CD4-positive, alpha-beta T cell treated with Interleukin-12 subunit alpha and Interleukin-12 subunit beta, for 1 hour (primary cell): Measurements from ENCODE around the gene TNFRSF6B.
A peak's percentile ranks its signal among the peaks of the same experiment; 100 is the strongest.

ENCODE experiments used
- DNase-seq: peaks from one replicate; pipeline ENCODE4 v3.0.0-alpha.2; 2020

TNFRSF6B gene

DNA sequence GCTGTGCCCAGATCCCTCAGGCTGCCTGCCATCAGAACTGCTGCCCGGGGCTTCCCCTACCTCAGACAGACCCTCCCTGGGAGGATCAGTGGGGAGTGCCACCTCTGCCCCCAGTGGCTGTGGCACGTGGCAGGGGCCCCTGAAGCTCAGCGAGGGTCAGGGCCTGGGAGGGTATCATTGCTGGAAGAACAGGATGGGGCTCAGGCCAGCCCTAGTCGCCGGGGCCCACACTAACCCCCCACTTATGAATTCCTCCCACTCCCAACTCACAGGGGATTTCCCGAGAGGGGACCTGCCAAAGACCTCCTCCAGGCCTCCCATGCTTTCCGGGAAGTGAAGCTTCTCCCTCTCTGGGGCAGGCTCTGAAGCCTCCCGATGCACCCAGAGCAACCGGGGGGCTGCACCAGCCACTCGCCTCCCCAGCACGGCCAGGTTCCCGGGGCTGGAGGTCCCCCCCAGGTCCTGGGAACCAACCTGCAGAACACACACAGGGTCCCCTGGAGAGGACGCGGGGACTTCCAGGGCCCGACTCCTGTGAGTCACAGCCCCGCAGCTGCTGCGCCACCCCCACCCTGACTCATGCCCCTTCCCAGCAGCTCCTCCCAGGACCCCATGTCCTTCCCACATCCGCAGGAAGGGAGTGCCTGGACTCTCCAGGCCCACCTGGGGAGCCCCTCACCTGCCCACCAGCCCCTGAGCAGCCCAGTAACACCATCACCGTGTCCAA, 2.5 kb downstream of the TNFRSF6B start:
- DNase-seq, result no peak

DNA sequence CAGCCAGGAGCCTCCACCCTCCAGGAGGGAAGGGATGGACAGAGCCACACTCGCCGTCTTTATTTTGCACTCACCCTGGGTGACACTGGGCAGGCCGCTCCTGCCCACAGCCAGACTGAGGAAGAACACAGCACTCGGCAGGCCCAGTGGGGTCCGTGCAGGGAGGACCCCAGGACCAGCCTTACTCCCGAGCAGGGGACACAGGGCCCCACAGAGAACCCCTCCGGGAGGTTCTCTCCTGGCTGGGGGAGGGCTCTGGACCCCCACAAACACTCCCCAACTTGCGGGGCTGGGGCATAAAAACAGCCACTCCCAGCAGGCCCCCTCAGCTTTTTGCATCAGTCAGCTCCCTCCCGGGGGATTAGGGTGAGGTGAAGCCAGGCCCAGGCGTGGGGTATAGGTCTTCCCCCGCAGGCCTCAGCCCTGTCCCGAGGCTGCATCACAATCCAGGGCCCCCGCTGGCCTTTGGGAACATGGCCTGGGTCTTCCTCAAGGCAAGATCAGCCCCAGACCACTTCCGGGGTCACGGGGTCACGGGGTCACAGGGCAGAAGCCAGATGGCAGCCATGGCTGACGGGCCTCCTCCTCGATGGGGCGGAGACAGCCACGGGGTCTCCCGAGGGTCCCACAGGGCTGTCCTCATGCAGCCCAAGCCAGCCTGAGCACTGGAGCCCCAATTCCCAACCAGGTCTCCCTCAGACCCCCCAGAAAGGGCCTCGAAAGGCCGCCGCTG, 3.2 kb downstream of the TNFRSF6B start:
- DNase-seq, result no peak

DNA sequence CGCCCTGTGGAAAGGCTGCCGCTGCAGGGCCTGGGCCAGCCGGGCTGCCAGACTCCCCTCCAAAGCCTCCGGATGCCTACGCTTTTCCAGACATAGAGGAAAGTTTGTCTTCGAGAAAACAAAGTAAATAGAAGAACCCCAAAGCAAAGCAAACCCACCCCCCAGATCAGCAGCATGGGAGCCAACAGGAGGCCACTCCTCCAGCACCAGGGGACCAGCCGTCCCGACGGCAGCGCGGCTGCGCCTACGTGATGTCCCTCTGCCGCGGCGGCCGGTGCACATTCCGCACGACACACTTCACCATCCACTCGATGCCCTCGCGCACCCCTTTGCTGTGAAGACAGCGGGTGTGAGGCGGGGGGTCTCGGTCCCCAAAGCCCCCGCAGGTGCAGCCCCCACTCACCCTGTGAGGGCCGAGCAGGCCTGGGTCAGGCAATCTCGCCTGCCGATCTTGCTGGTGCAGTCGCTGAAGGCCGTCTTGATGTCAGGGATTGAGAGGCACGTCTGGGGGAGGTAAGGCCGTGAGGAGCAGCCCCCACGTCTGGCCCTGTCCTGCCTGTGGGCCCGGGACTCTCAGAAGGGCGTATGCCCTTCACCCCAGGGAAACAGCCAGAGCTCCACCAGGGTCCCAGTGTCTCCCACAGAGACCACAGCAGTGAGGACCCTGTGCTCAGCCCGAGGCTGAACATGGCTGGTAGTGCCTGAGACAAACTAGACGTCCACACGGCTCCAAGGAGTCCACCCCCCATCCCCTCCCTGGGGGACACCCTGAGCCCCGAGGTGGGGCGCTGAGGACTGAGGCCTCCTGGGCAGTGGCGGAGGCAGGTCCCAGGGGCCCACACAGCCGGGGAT, 4.0 kb downstream of the TNFRSF6B start:
- no peak for DNase-seq

DNA sequence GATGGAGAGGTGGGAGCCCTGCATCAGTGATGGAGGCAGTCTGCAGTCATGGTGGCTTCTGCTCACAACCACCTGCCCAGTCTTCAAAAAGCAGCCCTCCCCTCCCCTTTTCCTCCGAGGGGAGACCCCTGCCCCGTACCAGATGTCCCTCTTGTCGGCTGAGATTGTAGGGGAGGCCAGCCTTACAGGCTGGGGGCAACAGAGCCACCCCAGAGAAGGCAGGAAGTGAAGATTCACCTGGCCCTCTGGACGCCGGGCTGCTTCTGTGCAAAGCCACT, 4.5 kb downstream of the TNFRSF6B start:
- no peak for DNase-seq

DNA sequence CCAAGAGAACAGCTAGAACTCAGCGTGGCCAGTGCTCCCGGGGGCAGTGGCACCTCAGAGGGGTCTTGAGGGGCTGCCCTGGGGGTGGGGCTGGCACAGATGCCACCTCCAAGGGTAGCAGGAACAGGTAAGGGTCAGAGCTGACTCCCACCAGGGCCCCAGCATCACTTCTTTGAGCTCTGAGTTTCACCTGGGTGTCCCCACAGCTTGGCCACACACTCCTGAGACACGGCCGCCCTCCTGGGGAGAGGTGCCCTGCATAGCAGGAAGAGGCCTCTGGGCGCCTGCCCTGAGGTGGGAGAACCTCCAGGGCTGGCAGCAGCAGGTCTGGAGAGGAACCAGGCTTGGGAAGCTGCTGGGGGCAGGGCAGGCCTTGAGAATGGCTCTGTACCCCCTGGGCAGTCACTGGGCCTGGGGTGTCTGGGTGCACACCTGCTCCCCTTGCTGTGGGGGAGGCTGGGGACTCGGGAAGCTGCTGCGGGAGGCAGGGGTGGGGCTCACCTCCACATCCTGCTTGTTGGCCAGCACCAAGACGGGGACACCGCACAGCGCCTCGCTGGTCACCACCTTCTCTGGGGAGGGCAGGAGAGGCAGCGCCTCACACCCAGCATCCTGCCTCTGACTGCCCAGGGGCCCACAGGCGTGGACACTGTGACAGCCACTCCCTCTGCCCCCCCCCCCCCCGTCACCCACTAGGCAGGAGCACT, 5.0 kb downstream of the TNFRSF6B start:
- no peak for DNase-seq

DNA sequence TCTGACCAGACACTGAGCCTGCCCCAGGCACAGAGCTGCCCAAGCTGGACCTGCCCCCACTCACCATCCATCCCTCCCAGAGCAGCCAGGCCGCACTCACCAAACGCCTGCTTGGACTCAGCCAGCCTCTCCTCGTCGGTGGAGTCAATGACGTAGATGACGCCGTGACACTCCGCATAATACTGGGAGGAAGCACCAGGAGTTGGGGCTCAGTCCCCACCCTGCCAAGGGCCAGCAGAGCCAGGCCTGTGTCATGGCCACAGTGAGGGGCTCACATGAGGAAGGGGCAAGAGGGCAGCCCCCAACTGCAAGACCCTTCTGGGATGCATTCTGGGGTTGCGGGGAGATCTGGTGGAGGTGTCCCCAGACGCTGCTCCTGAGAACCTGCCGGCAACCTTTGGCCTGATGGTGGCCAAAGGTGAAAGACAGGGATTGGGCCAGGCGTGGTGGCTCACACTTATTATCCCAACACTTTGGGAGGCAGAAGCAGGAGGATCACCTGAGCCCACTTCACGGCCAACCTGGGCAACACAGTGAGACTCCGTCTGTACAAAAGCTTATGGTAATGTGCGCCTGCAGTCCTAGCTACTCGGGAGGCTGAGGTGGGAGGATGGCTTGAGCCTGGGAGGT, 5.7 kb downstream of the TNFRSF6B start:
- DNase-seq, result no peak

DNA sequence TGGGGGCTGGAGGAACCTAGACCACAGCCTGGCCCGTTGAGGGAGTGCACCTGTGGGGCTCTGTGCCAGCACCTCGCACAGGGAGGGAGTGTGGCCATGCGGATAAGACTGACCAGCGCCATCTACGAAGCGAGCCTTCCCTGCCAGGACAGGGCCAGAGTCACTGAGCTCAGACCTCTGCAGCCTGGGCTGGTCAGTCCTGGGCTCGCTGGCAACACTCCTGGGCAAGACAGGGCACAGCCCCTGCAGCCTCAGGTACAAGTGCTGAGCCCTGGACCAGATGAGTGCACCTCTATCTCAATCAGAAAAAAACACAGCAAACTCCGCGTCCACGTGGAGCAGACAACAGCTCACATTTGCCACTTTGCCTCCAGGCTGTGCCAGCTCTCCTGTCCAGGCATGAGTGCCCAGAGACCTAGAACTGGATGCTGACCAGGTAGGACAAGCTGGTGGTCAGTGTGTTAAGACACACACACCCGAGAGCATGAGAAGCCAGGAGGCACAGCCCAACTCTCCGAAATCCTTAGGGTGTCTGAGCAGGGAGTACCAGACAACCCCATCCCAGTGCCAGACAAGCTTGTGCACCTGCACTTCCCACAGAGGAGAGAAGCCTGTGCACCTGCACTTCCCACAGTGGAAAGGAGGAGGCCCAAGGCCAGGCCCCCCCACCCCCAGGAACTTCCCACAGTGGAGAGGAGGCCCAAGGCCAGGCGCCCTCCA, 6.5 kb downstream of the TNFRSF6B start:
- no peak for DNase-seq

DNA sequence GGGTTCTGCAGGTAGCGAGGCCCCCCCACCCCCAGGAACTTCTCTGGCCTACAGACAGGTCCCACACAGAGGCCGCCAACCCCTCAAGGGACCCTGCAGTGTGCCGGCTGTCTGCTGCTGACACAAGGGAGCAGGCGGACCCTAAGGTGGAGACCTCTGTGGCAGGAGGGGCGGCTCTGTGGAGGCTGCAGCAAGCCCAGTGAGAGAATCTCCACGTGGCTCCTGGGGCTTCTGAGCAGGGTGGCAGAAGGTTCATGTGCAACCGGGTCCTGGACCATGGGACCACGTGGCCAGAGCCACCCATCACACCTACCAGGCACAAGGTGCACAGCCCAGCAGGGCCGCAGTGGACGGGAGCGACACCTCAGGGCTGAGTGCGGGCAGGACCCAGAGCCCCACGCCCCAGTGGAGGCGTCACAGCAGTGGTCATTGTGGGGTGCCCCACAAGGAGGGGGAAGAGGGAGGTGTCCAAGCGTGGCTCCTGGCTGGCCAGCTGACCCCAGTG, 7.1 kb downstream of the TNFRSF6B start:
- DNase-seq, result no peak

DNA sequence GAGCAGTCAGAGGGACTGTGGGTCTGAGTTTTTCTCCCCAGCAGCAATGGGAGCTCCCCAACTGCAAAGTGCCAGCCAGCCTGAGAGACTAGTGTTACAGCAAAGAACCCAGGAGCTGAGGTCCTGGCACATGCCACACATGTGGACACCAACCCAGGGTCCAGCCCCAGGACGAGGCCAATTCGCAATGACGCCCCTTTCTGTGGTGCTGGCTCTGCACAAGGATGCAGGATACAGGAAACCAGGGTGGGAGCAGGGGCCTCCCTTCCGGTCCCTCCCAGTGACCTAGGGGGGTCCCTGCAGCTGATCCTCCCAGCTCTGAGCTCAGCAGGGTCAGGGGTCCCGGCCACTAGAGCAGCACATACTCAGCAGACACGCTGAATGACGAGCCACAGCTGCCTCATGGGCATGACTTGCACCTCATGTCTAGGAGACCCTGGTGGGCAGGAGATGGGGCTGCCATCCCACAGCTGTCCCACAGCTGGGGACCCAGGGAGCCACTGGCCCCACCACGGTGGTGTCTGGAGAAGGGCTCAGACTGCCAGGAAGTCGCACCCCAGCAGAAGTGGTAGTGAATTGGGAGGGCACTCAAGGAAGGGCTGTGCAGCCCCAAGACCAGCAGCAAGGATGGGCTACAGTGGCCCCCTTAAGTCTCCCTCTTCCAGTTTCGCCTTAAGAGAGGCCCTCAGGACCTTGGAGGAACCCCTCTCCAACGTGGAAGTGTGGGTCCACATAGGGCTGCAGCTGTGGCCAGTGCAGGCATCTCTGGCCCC, 7.7 kb downstream of the TNFRSF6B start:
- DNase-seq, result no peak

DNA sequence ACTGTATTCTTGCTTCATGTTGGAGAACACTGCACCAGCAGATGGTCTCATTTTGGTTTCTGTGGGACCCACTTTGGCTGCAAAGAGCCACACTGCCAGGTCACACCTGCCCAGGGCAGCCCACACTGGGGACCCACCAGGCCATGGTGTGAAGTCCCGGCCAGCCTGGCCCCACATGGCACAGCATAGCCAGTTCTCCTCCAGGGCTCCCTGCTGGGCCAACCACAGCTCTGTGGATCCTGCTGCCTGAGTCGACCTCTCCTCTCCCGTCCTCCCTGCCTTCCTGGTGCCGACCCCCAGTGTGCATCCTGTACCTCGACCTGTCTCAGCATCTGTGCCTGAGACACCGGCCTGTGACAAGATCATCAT, 8.3 kb downstream of the TNFRSF6B start:
- no peak for DNase-seq

DNA sequence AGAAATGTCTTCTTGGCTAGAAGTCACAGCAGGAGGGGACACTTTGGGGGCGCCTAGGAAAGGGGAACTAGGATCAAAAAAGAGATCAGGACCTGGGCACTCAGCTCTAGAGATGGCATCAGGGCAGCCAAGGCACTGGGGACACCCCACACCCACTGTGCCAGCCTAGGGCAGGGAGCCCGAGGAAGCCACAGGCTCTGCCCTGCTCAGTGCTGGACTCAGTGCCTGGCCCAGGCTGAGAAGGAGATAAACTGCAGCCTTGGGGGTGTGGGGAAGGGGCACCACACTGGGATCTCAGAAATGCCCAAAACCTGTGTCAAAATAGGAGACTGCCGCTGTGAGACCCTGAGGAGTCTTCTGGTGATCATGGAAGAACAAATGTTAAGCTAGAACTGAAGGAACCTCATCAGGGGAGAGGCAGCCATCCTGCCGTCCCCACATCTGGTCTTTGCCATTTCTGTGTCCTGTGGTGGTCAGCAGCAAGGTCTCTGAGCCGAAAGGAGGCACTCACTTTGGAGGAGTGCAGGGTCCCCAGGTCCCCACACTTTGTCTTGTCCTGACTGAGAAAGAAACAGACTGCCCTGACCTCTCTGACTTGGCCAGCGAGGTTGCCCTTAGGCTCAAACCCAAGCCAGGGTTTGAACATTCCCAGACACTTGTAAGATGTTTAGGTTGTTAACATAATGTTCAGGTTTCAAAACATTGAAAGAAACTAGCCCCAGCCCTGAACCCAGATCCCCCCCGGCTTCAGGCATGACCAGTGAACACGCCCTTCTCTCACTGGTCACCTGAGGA, 9.0 kb downstream of the TNFRSF6B start:
- DNase-seq, result no peak

DNA sequence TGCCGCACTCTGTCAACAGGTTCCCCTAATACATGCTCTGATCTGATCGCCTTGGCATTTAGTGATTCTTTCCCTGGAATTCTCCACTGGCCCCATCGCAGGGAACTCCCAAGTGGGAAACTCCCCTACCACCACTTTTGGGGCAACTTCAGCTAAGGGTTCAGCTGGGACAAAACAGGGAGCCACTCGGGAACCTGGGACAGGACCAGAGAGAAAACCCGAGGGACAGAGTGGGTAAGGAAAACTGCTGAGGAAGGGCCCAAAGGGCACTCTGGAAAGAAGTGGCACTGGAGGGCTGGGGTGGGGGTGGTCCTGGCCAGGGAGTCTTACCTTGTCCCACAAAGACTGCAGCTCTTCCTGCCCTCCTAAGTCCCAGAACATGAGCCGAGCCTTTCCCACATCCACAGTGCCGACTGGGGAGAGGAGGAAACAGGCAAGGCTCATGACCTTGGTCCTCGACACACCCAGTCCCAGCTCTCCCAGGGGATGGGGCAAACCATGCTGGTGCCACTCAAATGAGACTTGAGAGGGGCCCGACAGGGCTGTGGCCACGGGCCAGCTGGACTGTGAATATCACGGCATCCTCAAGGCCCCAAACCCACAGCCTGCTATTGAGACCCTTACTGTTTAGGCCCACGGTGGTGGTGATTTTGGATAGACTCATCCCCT, 9.7 kb downstream of the TNFRSF6B start:
- DNase-seq, result no peak

DNA sequence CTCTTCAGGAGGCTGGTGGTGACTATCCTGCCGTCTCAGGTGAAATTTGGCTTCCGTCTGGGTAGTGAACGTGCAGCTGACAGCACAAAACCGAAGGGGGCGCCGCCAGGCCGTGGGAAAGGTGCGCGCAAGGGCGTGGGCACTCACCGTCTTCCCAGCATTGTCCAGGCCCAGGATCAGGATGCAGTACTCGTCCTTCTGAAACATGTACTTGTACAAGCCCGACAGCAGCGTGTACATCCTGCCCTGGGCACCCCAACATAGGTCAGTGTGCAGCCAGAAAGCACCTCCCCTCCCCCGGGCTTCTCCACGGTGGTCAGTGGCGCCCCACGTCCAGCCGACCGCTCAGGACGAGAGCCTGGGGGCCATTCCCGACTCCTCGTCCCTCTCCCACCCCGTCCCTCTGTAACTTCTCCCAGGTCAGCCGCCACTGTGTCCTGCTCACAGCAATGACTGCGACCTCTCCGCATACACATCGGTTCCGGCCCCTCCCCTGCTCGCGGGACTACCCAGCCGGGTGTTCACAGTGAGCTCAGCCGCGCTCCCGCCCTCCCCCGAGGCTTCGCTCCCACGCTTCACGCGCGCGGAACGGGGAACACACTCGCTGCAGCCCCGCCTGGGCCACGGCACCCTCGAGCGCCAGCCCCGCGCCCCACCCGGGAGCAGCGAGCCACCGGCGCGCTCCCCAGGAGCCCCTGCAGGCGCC, 10.6 kb downstream of the TNFRSF6B start:
- DNase-seq, result peak; percentile 70

DNA sequence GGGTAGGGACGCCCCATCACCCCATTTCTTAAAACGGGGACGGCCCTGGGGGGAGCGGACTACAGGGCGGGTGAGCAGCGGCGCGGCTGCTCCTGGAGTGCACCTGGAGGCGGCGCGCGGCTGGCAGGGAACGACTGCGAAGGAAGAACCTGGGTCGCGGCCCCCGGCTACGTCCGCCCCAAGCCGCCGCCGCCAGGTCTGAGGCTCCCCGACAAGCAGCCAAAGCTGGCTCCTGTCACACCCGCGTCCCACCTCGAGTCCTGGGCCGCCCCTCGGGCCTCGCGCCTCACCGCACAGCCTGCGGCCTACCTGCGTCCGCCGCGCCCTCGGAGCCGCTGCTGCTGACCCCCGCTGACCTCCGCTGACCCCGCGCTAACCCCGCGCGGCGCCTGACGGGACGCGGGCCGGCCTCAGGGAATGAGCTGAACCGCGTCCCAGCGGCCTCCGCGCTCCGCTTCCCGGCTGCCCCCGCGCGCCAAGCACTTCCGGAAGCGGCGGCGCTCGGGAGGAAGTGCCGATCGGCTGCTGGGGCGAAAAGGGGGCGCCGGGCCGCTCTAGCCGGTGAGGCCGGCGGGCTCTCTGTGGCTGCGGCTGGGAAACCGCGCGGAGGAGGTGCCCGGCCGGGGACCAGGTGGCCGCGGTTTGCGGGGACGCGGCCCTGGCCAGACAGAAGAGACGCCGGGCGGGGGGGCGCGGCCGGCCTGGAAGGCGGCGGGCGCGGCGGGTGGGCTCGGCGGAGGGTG, 11.3 kb downstream of the TNFRSF6B start, which contains the start of the genes ARFRP1 and ZGPAT:
ARFRP1 (minus strand) TSS at position 419 of the 743 bp plus-strand sequence. CDS start 885 bp downstream, outside the sequence.
ZGPAT (plus strand) TSS at position 482 of the 743 bp plus-strand sequence. CDS start 542 bp downstream, outside the sequence.
- DNase-seq, result peak; percentile 91

DNA sequence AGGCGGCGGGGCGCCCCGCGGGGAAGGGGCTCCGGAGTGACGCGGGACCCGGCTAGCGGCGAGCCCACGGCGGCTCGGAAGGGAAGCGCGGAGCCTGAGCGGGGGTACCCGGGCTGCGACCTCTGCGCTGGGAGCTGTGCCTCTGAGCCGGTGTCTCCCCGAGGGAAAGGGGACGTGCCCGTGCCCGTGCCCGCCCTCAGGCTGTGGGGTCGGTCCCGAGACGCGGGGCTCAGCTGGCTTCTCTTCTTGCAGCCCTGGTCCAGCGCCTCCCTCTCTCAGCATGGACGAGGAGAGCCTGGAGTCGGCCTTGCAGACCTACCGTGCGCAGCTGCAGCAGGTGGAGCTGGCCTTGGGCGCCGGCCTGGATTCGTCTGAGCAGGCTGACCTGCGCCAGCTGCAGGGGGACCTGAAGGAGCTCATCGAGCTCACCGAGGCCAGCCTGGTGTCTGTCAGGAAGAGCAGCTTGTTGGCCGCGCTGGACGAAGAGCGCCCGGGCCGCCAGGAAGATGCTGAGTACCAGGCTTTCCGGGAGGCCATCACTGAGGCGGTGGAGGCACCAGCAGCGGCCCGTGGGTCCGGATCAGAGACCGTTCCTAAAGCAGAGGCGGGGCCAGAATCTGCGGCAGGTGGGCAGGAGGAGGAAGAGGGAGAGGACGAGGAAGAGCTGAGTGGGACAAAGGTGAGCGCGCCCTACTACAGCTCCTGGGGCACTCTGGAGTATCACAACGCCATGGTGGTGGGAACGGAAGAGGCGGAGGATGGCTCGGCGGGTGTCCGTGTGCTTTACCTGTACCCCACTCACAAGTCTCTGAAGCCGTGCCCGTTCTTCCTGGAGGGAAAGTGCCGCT, 12.1 kb downstream of the TNFRSF6B start:
- DNase-seq, result no peak

DNA sequence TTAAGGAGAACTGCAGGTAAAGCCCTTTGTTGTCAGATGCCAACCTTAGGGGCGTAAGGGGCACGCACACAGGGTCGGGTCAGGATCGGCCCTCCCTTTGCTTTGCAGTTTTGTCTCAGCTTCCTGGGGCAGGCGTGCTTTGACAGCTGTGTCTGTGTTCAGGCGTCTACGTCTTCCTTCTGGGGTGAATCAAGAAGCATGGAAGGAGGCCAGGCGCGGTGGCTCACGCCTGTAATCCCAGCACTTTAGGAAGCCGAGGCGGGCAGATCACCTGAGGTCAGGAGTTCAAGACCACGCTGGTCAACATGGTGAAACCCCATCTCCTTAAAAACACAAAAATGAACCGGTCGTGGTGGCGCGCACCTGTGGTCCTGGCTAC, 12.7 kb downstream of the TNFRSF6B start:
- no peak for DNase-seq

DNA sequence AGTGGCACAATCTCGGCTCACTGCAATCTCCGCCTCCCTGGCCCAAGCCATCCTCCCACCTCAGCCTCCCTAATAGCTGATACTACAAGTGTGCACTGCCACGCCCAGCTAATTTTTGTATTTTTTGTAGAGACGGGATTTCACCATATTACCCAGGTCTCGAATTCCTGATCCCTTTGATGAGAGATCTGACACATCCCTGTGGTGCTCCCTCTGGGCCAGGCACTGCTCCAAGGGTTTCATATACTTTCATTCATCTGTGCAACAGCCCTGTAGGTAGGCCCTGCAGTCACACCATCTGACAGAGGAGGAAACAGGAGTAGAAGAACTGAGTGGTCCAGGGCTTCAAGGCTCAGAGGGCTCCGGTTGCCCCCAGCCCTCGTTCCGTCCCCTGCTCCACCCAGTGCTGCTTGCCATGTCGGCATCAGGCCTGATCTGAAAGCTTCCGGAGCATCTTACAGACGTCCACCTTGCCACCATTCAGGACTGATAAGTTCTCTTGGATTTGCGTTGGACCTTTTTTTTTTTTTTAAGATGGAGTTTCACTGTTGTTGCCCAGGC, 14.7 kb downstream of the TNFRSF6B start:
- DNase-seq, result no peak
